HUDEP-2 (cell line): ENCODE data around the gene ARHGAP23.
"Not testable (repeated sequence)": the region's sequence is repeated elsewhere in the genome, so short reads cannot be mapped to it uniquely, and the experiment has no call there.

ENCODE experiments used
- DNase-seq, 76 experiments: peaks; one replicate each; lab custom pipeline; 2025; ENCODE audit not compliant: unreplicated experiment in 76 of 76; lab: John Stamatoyannopoulos, UW

Gene ARHGAP23

GRCh38 chr17:38421171-38421841 is 7.0 kb upstream of the ARHGAP23 start:
- no peak for DNase-seq

- no peak for DNase-seq
Observed at GRCh38 chr17:38421871-38422827, 6.1 kb upstream of the ARHGAP23 start.

GRCh38 chr17:38424297-38424972 is 3.8 kb upstream of the ARHGAP23 start:
- no peak for DNase-seq

- no peak for DNase-seq
Observed at GRCh38 chr17:38425031-38425430, 3.2 kb upstream of the ARHGAP23 start.

- DNase-seq: no peak
Observed at GRCh38 chr17:38425744-38426143, 2.5 kb upstream of the ARHGAP23 start.

- no peak for DNase-seq
Observed at GRCh38 chr17:38426441-38426840, 1.8 kb upstream of the ARHGAP23 start.

- no peak for DNase-seq
Observed at GRCh38 chr17:38427160-38427949, 909 bp upstream of the ARHGAP23 start.

- peak in 2 of 76 experiments; percentile 9 to 28 for DNase-seq
Observed at GRCh38 chr17:38428643-38429371, 543 bp downstream of the ARHGAP23 start.

GRCh38 chr17:38429476-38430100 is 1.3 kb downstream of the ARHGAP23 start:
- DNase-seq: no peak

GRCh38 chr17:38430316-38430715 is 2.1 kb downstream of the ARHGAP23 start:
- no peak for DNase-seq

- DNase-seq: no peak
Observed at GRCh38 chr17:38430822-38431221, 2.6 kb downstream of the ARHGAP23 start.

GRCh38 chr17:38431346-38432145 is 3.3 kb downstream of the ARHGAP23 start:
- DNase-seq: no peak

- no peak for DNase-seq
Observed at GRCh38 chr17:38434178-38434665, 6.0 kb downstream of the ARHGAP23 start.

- no peak for DNase-seq
Observed at GRCh38 chr17:38435795-38436194, 7.5 kb downstream of the ARHGAP23 start.

- no peak for DNase-seq
Observed at GRCh38 chr17:38436386-38436785, 8.1 kb downstream of the ARHGAP23 start.

- not testable (repeated sequence) for DNase-seq
Observed at GRCh38 chr17:38437313-38437712, 9.0 kb downstream of the ARHGAP23 start.

- DNase-seq: no peak
Observed at GRCh38 chr17:38439436-38439835, 11.2 kb downstream of the ARHGAP23 start.

GRCh38 chr17:38440614-38441397 is 12.5 kb downstream of the ARHGAP23 start:
- DNase-seq: no peak
